MCF 10A (cell line): ENCODE measurements around the gene KIZ. TPM values are rescaled to one million over a fixed set of nuclear protein-coding genes. Genes with fewer than 3 reads are reported as not detected.
A peak's percentile ranks its signal among the peaks of the same experiment; 100 is the strongest.

Experiments used
- BruUV-seq: library from RNA; stranded (reverse); fragments of 400-500 nt; replicated peaks from 2 replicates; lab custom pipeline; 2021; lab: Mats Ljungman, UMichigan
- CTCF ChIA-PET: fragments of 300-600 bp; sonication (Branson Sonifier 250); formaldehyde crosslinking; extraction: SDS; loops from one replicate; lab custom pipeline; 2021; ENCODE audit warnings: antibody characterized with exemption, inconsistent platforms; lab: Yijun Ruan, JAX
- POLR2A ChIA-PET: fragments of 300-600, 350-650 bp; sonication (Branson Sonifier 250); formaldehyde crosslinking; extraction: SDS; loops from one replicate; lab custom pipeline; 2020; ENCODE audit warnings: antibody characterized with exemption, inconsistent platforms; lab: Yijun Ruan, JAX
- DNase-seq: peaks from one replicate; pipeline ENCODE4 v3.0.0-alpha.2; 2018; ENCODE audit not compliant: unreplicated experiment
- H3K27ac Mint-ChIP-seq: one replicate; pipeline ENCODE4 v1.8.0; 2022; ENCODE audit warnings: mild to moderate bottlenecking, low read depth, mixed read lengths; ENCODE audit not compliant: unreplicated experiment
- H3K27me3 Mint-ChIP-seq: one replicate; pipeline ENCODE4 v1.8.0; 2022; ENCODE audit warnings: mixed read lengths; ENCODE audit not compliant: insufficient read depth, unreplicated experiment
- H3K36me3 Mint-ChIP-seq: one replicate; pipeline ENCODE4 v1.8.0; 2022; ENCODE audit warnings: mild to moderate bottlenecking, moderate library complexity, mixed read lengths; ENCODE audit not compliant: insufficient read depth, unreplicated experiment
- H3K4me1 Mint-ChIP-seq: one replicate; pipeline ENCODE4 v1.8.0; 2022; ENCODE audit warnings: mixed read lengths; ENCODE audit not compliant: insufficient read depth, unreplicated experiment
- H3K4me3 Mint-ChIP-seq: one replicate; pipeline ENCODE4 v1.8.0; 2022; ENCODE audit warnings: mild to moderate bottlenecking, moderate library complexity, mixed read lengths; ENCODE audit not compliant: unreplicated experiment
- H3K9me3 Mint-ChIP-seq: one replicate; pipeline ENCODE4 v1.8.0; 2022; ENCODE audit warnings: mixed read lengths; ENCODE audit not compliant: unreplicated experiment
- intact Hi-C: fragments of 100-400 bp; cut with micrococcal nuclease; formaldehyde crosslinking; loops from 2 replicates; pipeline ENCODE4 v1.14.1; 2022
- total RNA-seq: library from RNA; stranded (reverse); gene quantifications from 2 replicates; pipeline ENCODE4 v1.2.3, GENCODE V29; 2022
- TF ChIP-seq, protein P1 (sequence below): fragments of 200-600 bp; IDR thresholded peaks from one replicate; pipeline ENCODE4 v1.8.0; 2022; ENCODE audit warnings: antibody characterized with exemption, mild to moderate bottlenecking; ENCODE audit not compliant: unreplicated experiment

KIZ gene
- total RNA-seq, 1 experiment from 2014 or later: 56.1 TPM

DNA sequence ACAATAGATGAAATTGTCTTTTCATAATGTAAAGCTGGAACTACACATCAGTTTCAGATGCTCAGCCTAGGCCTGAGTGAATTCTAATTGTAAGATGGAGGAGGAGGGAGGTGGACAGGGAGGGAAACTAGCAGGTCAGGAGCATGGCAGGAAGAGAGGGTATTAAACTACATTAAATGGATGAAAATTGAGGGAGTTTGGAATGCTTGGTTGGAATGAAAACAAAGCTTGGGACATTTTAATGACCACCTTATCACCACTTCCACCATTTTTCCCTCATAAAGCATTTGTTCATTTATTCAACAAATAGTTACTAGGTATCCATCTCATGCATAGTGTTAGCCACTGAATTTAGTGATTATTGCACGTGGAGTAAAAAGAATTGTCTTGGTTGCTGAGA lies 65.0 kb downstream of the KIZ start:
- H3K4me1 Mint-ChIP-seq: no peaks in the 10 kb centered on the region
- no peak for DNase-seq
- POLR2A ChIA-PET: no interaction called here

DNA sequence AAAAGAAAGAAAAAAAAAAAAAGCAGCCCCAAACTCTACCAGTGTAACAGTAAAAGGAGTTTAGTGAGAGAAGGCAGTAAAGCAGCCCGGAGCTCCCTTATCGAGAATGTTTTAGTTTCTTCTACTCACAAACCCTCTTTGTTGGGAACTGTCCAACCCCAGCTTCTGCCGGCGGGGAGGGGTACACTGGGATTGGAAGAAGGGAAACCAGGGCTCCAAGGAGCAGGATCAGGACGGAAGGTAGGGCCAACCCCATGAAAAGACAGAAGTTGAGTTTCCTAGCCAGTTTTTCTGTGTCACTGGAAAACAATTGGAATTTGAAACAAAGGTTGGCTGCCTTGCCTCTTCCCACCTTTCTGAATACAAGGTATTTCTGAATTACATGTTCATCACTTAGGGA lies 66.0 kb downstream of the KIZ start:
- H3K36me3 Mint-ChIP-seq: peaks cover 8% of the 10 kb centered on the region
- no peak for DNase-seq
- intact Hi-C loops: no loop called here
- BruUV-seq: no TSS peak
- no peak overlapping the region for H3K27ac Mint-ChIP-seq
- H3K9me3 Mint-ChIP-seq: no peaks in the 10 kb centered on the region
- H3K27me3 Mint-ChIP-seq: no peaks in the 10 kb centered on the region
- TF ChIP-seq, protein P1, sequence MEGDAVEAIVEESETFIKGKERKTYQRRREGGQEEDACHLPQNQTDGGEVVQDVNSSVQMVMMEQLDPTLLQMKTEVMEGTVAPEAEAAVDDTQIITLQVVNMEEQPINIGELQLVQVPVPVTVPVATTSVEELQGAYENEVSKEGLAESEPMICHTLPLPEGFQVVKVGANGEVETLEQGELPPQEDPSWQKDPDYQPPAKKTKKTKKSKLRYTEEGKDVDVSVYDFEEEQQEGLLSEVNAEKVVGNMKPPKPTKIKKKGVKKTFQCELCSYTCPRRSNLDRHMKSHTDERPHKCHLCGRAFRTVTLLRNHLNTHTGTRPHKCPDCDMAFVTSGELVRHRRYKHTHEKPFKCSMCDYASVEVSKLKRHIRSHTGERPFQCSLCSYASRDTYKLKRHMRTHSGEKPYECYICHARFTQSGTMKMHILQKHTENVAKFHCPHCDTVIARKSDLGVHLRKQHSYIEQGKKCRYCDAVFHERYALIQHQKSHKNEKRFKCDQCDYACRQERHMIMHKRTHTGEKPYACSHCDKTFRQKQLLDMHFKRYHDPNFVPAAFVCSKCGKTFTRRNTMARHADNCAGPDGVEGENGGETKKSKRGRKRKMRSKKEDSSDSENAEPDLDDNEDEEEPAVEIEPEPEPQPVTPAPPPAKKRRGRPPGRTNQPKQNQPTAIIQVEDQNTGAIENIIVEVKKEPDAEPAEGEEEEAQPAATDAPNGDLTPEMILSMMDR: no peak
- H3K4me1 Mint-ChIP-seq: no peaks in the 10 kb centered on the region
- ChIA-PET POLR2A (interaction anchor here (0.5 kb wide), 1 partner anchor 355 kb away, joined by 3 read pairs; no protein-coding TSS in a partner anchor), CTCF (interaction anchor here (2.2 kb wide), 1 partner anchor 44 kb away, joined by 8 read pairs; no protein-coding TSS in a partner anchor)
- H3K4me3 Mint-ChIP-seq: no peak overlapping the region

More for the DNA sequence above, 65.0 kb downstream of the KIZ start:
- Mint-ChIP-seq H3K36me3 (peaks cover 8% of the 10 kb centered on the region), H3K9me3 (no peaks in the 10 kb centered on the region), H3K27me3 (no peaks in the 10 kb centered on the region), H3K27ac (no peak overlapping the region), H3K4me3 (no peak overlapping the region)
- TF ChIP-seq, protein P1: no peak
- no TSS peak for BruUV-seq
- intact Hi-C loops: no loop called here
- CTCF ChIA-PET: interaction anchor here (0.6 to 2.2 kb wide), 4 partner anchors 16 to 1614 kb away, joined by 3 to 8 read pairs (median 3); no protein-coding TSS in a partner anchor

DNA sequence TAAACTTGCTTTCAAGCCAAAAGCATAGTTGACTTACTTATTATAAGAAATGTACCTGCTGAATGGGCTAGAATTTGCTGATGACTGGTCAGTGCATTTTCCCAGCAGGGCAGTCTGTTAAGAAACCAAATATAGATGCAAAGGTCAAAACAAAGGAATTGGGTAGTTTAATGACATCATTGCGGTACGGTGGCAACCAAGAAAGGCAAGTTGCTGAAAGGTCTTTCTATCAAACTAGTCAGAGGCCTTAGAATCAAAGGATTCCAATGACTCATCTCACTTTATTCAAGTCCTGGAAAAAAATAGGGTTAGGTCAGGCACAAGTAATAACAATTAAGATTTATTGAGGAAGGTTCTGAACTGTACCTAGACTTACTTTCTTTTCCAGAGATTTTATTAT lies 76.4 kb downstream of the KIZ start:
- Mint-ChIP-seq H3K9me3 (peaks cover 7% of the 10 kb centered on the region), H3K27me3 (no peaks in the 10 kb centered on the region), H3K36me3 (peaks cover 25% of the 10 kb centered on the region), H3K4me1 (no peaks in the 10 kb centered on the region), H3K4me3 (no peak overlapping the region), H3K27ac (no peak overlapping the region)
- TF ChIP-seq, protein P1: no peak
- intact Hi-C loops: no loop called here
- BruUV-seq: no TSS peak
- DNase-seq: peak; percentile 54
- CTCF ChIA-PET: interaction anchor here (1.1 to 2.4 kb wide), 5 partner anchors 33 to 609 kb away, joined by 4 to 11 read pairs (median 5); no protein-coding TSS in a partner anchor
- POLR2A ChIA-PET: interaction anchor here (0.7 to 1.1 kb wide), 2 partner anchors 9 to 20 kb away, joined by 3 read pairs; no protein-coding TSS in a partner anchor

DNA sequence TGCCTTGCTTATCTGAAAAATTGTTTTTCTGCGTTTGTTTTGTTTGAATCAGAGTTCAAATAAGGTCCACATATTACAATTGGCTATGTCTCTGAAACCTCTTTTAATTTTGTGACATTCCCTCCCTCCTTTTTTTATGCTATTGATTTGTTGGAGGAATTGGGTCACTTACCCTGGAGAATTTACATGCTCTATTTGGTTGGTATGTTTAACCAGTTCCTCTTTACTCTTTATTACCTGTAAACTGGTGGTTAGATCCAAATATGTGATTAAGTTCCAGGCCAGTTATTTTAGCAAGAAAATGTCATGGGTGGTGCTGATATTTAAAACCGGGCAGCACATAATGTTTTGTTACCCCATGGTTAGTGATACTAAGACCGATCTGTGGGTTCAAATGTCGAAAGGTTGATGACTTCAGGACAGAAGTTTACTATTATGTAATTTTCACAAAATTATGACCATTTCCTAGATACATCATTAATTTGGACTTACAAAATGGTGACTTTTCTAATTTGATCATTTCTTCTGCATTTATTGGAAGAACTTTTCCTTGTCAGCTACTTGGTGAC lies 77.3 kb downstream of the KIZ start:
- POLR2A ChIA-PET: no interaction called here
- Mint-ChIP-seq H3K9me3 (peaks cover 7% of the 10 kb centered on the region), H3K27ac (no peak overlapping the region), H3K36me3 (peaks cover 25% of the 10 kb centered on the region), H3K27me3 (no peaks in the 10 kb centered on the region), H3K4me1 (no peaks in the 10 kb centered on the region), H3K4me3 (no peak overlapping the region)
- CTCF ChIA-PET: no interaction called here
- no TSS peak for BruUV-seq
- intact Hi-C loops: no loop called here
- no peak for DNase-seq
- TF ChIP-seq, protein P1: no peak
